Ovary (tissue), 9 donors: ENCODE results near the gene ERGIC2. TPM values are rescaled to one million over a fixed set of nuclear protein-coding genes. Genes with fewer than 3 reads are reported as not detected.

ENCODE experiments used
- DNase-seq, 5 donors: peaks; one replicate each; pipeline ENCODE4 v3.0.0-alpha.2; 2019 to 2020
- H3K27ac ChIP-seq, 2 donors: fragments of 200-600 bp; one replicate each; pipeline versions ENCODE4 v1.5.1 to v1.8.0; 2019 to 2022
- H3K27me3 ChIP-seq: fragments of 200-600 bp; one replicate; pipeline ENCODE4 v1.8.0; 2022
- H3K36me3 ChIP-seq: fragments of 200-600 bp; sonication (generic); one replicate; pipeline ENCODE4 v1.5.1; 2019
- H3K4me1 ChIP-seq: one replicate; pipeline ENCODE4 v1.8.1; 2013; ENCODE audit warnings: mild to moderate bottlenecking, moderate library complexity; ENCODE audit not compliant: insufficient read depth
- H3K4me3 ChIP-seq: fragments of 200-600 bp; sonication (generic); one replicate; pipeline ENCODE4 v1.5.1; 2017
- H3K9me3 ChIP-seq, 2 donors: fragments of 200-600 bp in 1 of 2; sonication (generic) in 1 of 2; one replicate each; pipeline versions ENCODE4 v1.5.1 to v1.8.1; 2013 to 2019; ENCODE audit warnings: mild to moderate bottlenecking in 1 of 2, moderate library complexity in 1 of 2
- CTCF ChIP-seq, 3 donors: fragments of 450-650 bp in 2 of 3; fragments of 200-600 bp in 1 of 3; IDR thresholded peaks; one replicate each; pipeline versions ENCODE4 v1.5.1 to v1.8.0; 2016 to 2022; ENCODE audit warnings: antibody characterized with exemption in 3 of 3, mild to moderate bottlenecking in 1 of 3
- EP300 ChIP-seq: sonication (generic); formaldehyde crosslinking; IDR thresholded peaks from one replicate; pipeline ENCODE4 v1.6.1; 2017; ENCODE audit warnings: antibody characterized with exemption
- POLR2A ChIP-seq: fragments of 450-650 bp; IDR thresholded peaks from one replicate; pipeline ENCODE4 v1.6.1; 2017; ENCODE audit warnings: antibody characterized with exemption, mild to moderate bottlenecking, moderate library complexity
- WGBS, 3 donors: extraction: QIAGEN DNeasy Blood & Tissue Kit in 1 of 3; methylation state at CpG; one replicate each; pipeline versions ENCODE4 v1.1.5 to v1.1.7; 2013 to 2017; 5-methylcytosine and 5-hydroxymethylcytosine counted together
- intact Hi-C, 4 donors: fragments of 100-400 bp; cut with DNase I; formaldehyde crosslinking; loops; one replicate each; pipeline versions ENCODE4 v1.11.0 to v1.15.1; 2022 to 2023
- polyA plus RNA-seq, 2 donors: library from polyadenylated mRNA; stranded (reverse); fragments of 200-250 nt in 1 of 2; fragments of 350-450 nt in 1 of 2; fragmentation: Illumina TruSeq in 1 of 2; extraction: RNeasy Lipid Tissue Mini Kit (QIAGEN cat#74804) in 1 of 2; gene quantifications; one replicate each; pipeline ENCODE4 v1.2.3, GENCODE V29; 2013 to 2014
- total RNA-seq, 7 donors: library from RNA; depleted of rRNA in 2 of 7; stranded (reverse); fragments of >200 nt in 2 of 7; fragmentation: NEBNext Ultra II Directional in 3 of 7; extraction: Animal tissue kit (Norgen Biotek cat#: 25700) in 3 of 7; gene quantifications; one replicate each; pipeline versions ENCODE4 v1.1.0 to v1.2.4, GENCODE V29; 2016 to 2023
- donor health status: DM: no; HTN: no; CAD: no; lungs with moderate emphysema.
- donor health status: DM: no; HTN: no; CAD: no.
- donor health status: Bipolar disorder and iron deficiency.
- donor health status: DM: yes; HTN: yes; CAD: no.
- donor health status: DM: no; HTN: no; CAD: no.
- donor health status: DM: yes; HTN: yes; CAD: no.

The ERGIC2 gene
- total and polyA plus RNA-seq, 9 donors: 21.3 to 75.1 (median 53.6) TPM

GRCh38 chr12:29354954-29355353 is 26.0 kb downstream of the ERGIC2 start:
- Histone ChIP-seq H3K4me1 (no peaks in the 10 kb centered on the region), H3K36me3 (no peaks in the 10 kb centered on the region), H3K27me3 (no peaks in the 10 kb centered on the region), H3K9me3 (no peaks in the 10 kb centered on the region), H3K4me3 (no peak overlapping the region), H3K27ac (no peak overlapping the region)
- intact Hi-C loops: no loop called here
- no peak for DNase-seq
- TF ChIP-seq EP300: no peak
- TF ChIP-seq POLR2A: no peak
- TF ChIP-seq CTCF (IDR thresholded peaks at IDR 0.05): no peak
- WGBS, 3 donors: 88 to 94% (median 93%) methylated on average over 1 of the region's 1 CpG

- Histone ChIP-seq H3K9me3 (no peaks in the 10 kb centered on the region), H3K36me3 (no peaks in the 10 kb centered on the region), H3K4me1 (no peaks in the 10 kb centered on the region), H3K27ac (no peak overlapping the region), H3K27me3 (no peaks in the 10 kb centered on the region), H3K4me3 (no peak overlapping the region)
- no peak for DNase-seq
- TF ChIP-seq POLR2A: no peak
- no peak for TF ChIP-seq CTCF (IDR thresholded peaks at IDR 0.05)
- TF ChIP-seq EP300: no peak
- intact Hi-C loops: no loop called here
Measured at GRCh38 chr12:29350080-29350479, 30.9 kb downstream of the ERGIC2 start.

DNA sequence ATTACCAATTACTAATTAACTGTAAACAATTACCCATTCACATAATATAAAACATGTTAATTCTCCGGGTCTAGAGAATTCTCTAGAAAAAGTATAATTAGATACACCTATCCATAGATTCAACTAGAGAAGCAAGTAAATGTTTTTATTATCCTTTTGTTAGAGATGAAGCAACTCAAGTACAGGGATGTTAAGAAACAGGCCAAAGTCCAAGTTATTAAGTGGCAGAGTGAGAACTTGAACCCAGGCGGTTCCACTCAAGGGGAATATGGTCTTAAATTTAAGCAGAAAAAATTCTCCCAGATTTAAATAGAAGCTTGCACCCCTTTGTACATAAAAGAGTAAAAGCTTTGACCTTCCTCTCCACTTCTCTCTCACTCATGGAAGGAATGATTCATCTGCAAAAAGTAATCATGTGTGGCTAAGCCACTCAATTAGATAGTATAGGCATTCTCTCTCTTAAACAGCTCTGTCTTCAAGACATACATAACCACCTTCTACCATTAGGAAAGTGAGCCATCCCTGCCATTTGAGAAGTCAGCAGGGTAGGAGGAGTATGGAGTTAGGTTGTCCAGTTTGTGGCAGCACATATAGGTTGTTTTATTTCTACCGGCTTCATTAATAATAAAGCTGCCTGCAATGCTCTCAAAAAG is 34.1 kb downstream of the ERGIC2 start:
- 95 to 98% (median 96%) methylated on average over 3 of the region's 3 CpGs for WGBS, 3 donors
- no peaks in the 10 kb centered on the region for H3K4me1 ChIP-seq
- intact Hi-C loops: no loop called here
- H3K27ac ChIP-seq: no peak overlapping the region
- H3K36me3 ChIP-seq: no peaks in the 10 kb centered on the region
- H3K9me3 ChIP-seq: no peaks in the 10 kb centered on the region
- TF ChIP-seq CTCF (IDR thresholded peaks at IDR 0.05): no peak
- no peak for TF ChIP-seq POLR2A
- no peak for TF ChIP-seq EP300
- DNase-seq: no peak
- H3K27me3 ChIP-seq: no peaks in the 10 kb centered on the region
- no peak overlapping the region for H3K4me3 ChIP-seq

- H3K27ac ChIP-seq: no peak overlapping the region
- intact Hi-C loops: no loop called here
- no peak for DNase-seq
- no peaks in the 10 kb centered on the region for H3K36me3 ChIP-seq
- 80 to 90% (median 83%) methylated on average over 2 of the region's 2 CpGs for WGBS, 3 donors
- H3K4me3 ChIP-seq: no peak overlapping the region
- no peaks in the 10 kb centered on the region for H3K4me1 ChIP-seq
- no peaks in the 10 kb centered on the region for H3K27me3 ChIP-seq
- H3K9me3 ChIP-seq: no peaks in the 10 kb centered on the region
- no peak for TF ChIP-seq POLR2A
- TF ChIP-seq CTCF (IDR thresholded peaks at IDR 0.05): no peak
- TF ChIP-seq EP300: no peak
Measured at GRCh38 chr12:29343022-29343799, 37.8 kb downstream of the ERGIC2 start.
